ENCODE results near the gene VAMP8.

VAMP8 gene

DNA sequence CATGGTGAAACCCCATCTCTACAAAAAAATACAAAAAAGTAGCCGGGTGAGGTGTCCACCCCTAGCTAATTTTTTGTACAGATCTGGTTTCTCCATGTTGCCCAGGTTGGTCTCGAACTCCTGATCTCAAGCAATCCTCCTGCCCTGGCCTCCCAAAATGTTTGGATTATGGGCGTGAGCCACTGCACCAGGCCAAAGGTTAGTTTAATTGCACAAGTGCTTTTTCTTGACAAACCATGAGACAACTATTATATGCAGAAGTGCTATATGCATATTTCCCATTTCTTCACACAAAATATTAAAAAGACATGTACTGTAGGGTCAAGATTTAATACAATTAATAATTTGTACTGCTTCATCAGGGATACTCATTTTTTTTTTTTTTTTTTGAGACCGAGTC, 11.1 kb upstream of the VAMP8 start:
- H3K4me3 ChIP-seq (ENCODE audit: low read depth, low read length), result no peak overlapping the region
- no peak for DNase-seq (ENCODE audit: low read depth)
- TF ChIP-seq, protein P1, sequence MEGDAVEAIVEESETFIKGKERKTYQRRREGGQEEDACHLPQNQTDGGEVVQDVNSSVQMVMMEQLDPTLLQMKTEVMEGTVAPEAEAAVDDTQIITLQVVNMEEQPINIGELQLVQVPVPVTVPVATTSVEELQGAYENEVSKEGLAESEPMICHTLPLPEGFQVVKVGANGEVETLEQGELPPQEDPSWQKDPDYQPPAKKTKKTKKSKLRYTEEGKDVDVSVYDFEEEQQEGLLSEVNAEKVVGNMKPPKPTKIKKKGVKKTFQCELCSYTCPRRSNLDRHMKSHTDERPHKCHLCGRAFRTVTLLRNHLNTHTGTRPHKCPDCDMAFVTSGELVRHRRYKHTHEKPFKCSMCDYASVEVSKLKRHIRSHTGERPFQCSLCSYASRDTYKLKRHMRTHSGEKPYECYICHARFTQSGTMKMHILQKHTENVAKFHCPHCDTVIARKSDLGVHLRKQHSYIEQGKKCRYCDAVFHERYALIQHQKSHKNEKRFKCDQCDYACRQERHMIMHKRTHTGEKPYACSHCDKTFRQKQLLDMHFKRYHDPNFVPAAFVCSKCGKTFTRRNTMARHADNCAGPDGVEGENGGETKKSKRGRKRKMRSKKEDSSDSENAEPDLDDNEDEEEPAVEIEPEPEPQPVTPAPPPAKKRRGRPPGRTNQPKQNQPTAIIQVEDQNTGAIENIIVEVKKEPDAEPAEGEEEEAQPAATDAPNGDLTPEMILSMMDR (conservative IDR thresholded peaks at IDR 0.05; ENCODE audit: low read depth, low read length), result no peak

DNA sequence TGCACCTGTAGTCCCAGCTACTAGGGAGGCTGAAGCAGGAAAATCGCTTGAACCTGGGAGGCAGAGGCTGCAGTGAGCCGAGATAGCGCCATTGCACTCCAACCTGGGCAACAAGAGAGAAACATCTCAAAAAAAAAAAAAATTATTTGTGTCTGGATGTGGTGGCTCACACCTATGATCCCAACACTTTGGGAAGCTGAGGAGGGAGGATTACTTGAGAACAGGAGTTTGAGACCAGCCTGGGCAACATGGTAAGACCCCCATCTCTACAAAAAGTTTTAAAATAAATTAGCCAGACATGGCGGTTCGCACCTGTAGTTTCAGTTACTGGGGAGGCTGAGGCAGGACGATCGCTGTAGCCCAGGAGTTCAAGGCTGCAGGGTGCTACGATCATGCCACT, 1.6 kb upstream of the VAMP8 start:
- no peak overlapping the region for H3K4me3 ChIP-seq (ENCODE audit: low read depth, low read length)
- TF ChIP-seq, protein P1 (conservative IDR thresholded peaks at IDR 0.05; ENCODE audit: low read depth, low read length), result no peak

DNA sequence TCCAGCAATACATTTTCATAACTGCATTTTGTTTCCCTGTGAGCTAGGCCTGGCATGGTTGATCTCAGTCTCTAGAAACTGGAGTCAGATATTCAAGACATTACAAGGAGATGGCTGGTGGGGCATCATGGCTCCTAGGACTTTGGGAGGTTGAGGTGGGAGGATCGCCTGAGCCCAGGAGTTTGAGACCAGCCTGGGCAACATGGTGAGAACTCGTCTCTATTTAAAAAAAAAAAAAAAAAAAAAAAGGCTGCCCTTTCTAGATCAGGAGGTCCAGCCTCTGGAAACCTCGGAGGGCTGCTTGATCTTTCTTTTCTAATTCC, 362 bp upstream of the VAMP8 start:
- H3K4me3 ChIP-seq (ENCODE audit: low read depth, low read length), result no peak overlapping the region
- TF ChIP-seq, protein P1 (conservative IDR thresholded peaks at IDR 0.05; ENCODE audit: low read depth, low read length), result no peak
- DNase-seq (ENCODE audit: low read depth), result no peak

More for the DNA sequence above, 1.6 kb upstream of the VAMP8 start:
- no peak for DNase-seq (ENCODE audit: low read depth)

DNA sequence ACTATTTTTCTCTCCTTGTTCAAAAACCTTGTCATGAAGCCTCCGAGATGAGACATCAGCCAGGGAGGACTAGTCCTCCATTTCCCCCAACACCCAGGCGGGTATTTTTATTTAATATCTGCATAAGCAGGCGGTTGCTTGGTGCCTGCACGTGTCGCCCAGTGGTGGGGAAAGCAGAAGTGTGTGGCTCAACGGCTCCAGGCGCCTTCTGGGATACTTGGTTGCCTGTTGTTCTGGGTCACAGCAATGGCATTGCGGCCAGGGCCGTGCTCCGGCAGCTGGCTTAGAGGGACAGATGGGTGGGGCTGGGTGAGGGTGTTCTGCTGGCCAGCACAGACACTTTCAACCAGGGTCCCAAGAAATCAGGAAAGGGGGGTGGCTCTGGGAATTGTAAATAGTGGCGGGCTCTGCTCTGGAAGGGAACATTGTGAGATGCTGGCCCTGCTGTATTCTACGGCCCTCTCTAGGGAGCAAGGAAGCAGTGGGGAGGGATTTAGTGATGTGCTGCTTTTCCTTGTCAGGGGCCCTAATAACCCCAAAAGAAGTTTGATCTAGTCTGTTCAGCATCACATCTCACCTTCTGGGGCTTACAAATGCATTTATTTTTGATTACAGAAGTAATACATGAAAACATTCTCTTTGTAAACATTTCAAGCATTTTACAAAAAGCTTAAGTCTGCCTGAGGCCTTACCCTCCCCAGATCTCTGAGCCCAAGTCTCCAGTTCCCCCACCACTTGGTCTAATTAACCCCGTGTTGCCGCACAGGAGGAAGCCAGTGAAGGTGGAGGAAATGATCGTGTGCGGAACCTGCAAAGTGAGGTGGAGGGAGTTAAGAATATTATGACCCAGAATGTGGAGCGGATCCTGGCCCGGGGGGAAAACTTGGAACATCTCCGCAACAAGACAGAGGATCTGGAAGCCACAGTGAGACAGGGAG, 1.1 kb downstream of the VAMP8 start:
- no peak overlapping the region for H3K4me3 ChIP-seq (ENCODE audit: low read depth, low read length)
- TF ChIP-seq, protein P1 (conservative IDR thresholded peaks at IDR 0.05; ENCODE audit: low read depth, low read length), result no peak
- no peak for DNase-seq (ENCODE audit: low read depth)

DNA sequence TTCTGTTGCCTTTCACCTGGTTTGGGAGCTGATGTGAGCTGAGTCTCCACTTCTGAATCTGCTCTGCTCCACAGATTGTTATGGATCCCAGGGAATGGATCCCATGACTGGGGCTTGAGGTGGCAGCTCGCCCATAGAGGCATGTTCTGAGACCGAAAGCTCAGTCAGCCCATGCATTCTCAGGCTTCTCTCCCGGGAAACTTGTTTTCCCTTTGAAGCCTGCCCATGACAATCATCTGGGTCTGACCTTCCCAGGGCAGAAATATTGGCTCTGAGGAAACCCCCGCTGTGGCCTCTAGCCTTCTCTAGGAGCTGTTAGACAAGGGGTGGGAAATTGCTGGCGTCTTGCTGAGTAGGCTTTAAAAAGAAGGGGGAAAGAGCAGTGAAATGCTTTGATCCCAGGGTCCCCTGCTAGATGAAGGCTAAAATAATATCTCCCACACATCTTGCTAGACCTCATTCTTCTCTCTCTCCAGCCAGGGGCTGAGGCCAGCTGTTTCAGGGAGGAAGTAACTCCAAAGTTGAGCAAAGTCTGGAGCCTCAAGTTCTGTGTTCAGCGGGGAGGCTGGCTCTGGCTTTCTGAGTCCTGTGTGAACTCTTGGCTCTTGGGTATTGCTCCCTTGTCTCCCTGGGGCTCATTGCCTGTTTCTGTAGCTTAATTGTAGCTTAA, 2.0 kb downstream of the VAMP8 start:
- TF ChIP-seq, protein P1 (conservative IDR thresholded peaks at IDR 0.05; ENCODE audit: low read depth, low read length), result no peak
- no peak overlapping the region for H3K4me3 ChIP-seq (ENCODE audit: low read depth, low read length)
- DNase-seq (ENCODE audit: low read depth), result no peak

DNA sequence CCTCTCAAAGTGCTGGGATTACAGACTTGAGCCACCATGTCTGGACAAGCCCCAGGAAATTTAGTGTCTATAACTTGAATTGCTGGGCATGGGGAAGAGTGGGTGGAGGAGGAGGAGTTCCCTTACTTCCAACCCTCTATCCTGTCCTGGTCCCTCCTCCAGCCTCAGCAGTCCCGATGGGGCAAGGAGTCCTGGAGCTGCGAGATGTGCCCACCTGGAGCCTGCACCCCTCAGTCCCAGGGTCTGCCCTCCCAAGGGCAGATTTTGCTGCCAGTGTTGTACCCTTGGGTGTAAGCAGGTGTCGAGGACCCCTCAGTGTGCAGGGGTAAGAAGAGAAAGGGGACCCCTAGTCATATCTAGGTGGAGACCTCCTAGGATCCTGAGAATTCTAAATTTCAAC, 2.8 kb downstream of the VAMP8 start:
- H3K4me3 ChIP-seq (ENCODE audit: low read depth, low read length), result no peak overlapping the region
- TF ChIP-seq, protein P1 (conservative IDR thresholded peaks at IDR 0.05; ENCODE audit: low read depth, low read length), result no peak
- DNase-seq (ENCODE audit: low read depth), result no peak

All from choroid plexus epithelial cell (primary cell).